Activated CD8-positive, alpha-beta memory T cell treated with anti-CD3 and anti-CD28 coated beads, Interleukin-2, amount 10 ng/mL, durations not matched to agents 7 days and 5 days (primary cell): ENCODE measurements around the gene SRSF3. TPM values are rescaled to one million over a fixed set of nuclear protein-coding genes. Genes with fewer than 3 reads are reported as not detected.

Experiments
- ATAC-seq: fragments of 150-1000 bp; cut with Tn5 transposase; one replicate; pipeline ENCODE4 v1.10.0; 2021; ENCODE audit warnings: moderate library complexity
- CTCF ChIA-PET: fragments of 350-600 bp; sonication (Branson Sonifier 250); formaldehyde crosslinking; loops from one replicate; lab custom pipeline; 2021; ENCODE audit warnings: antibody characterized with exemption; lab: Charles Lee
- DNase-seq: peaks from one replicate; pipeline ENCODE4 v3.0.0-alpha.2; 2020
- H3K27ac Mint-ChIP-seq: one replicate; pipeline ENCODE4 v1.8.0; 2021; ENCODE audit warnings: mild to moderate bottlenecking, mixed read lengths
- H3K27me3 Mint-ChIP-seq: one replicate; pipeline ENCODE4 v1.8.0; 2021; ENCODE audit warnings: mixed read lengths
- H3K36me3 Mint-ChIP-seq: one replicate; pipeline ENCODE4 v1.8.0; 2021; ENCODE audit warnings: mild to moderate bottlenecking, mixed read lengths
- H3K4me1 Mint-ChIP-seq: one replicate; pipeline ENCODE4 v1.8.0; 2021; ENCODE audit warnings: mixed read lengths
- H3K4me3 Mint-ChIP-seq: one replicate; pipeline ENCODE4 v1.8.0; 2021; ENCODE audit warnings: mild to moderate bottlenecking, moderate library complexity, mixed read lengths
- H3K9me3 Mint-ChIP-seq: one replicate; pipeline ENCODE4 v1.8.0; 2022; ENCODE audit warnings: low read depth, mixed read lengths
- total RNA-seq, 2 experiments: library from RNA; stranded (reverse); gene quantifications; one replicate each; pipeline ENCODE4 v1.2.3, GENCODE V29; 2021

Gene SRSF3
- total RNA-seq: 100 to 1,000 TPM; 416 to 514 TPM

DNA sequence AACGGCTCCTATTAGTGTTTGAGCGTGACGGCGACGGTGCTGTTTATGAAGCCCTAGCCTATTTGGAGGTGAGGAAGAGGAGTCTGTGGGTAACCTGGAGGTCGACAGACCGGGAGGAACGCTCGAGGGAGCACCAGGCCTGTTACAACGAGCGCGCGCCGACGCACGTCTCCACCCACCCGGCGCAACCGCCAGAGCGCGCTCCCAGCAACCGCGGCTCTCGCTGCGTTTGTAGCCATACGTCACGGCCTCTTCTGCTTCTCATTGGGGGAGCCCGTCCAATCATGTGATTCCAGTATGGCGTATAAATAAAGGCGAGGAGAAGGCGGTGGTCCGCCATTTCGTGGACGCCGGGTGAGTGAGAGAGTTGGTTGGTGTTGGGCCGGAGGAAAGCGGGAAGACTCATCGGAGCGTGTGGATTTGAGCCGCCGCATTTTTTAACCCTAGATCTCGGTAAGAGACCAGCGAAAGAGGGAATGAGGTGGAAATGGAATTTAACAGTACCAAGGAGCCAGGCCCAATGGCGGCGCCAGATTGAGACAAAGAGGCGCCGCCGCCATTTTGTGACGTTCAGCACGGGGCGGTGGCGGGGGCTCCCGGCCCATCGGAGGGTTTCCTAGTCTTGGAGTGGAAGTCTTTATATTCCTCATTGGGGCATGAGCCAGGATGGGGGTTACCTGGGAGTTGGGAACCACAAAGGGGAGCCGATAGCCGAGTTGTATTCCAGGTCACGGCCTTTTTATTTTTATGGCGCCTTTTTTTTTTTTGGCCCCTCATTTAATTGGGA is at the start of gene SRSF3:
TSS of gene SRSF3 (plus strand) at position 334 of the 787 bp plus-strand sequence. CDS start 2,401 bp downstream, outside the sequence.
- H3K4me3 Mint-ChIP-seq: peak within 1 kb of the TSS; percentile 98
- H3K9me3 Mint-ChIP-seq: no peaks in the 10 kb centered on the region
- DNase-seq (peak; percentile 98), ATAC-seq (peak; percentile 91)
- CTCF ChIA-PET: interaction anchor here (1.2 to 2.8 kb wide), 8 partner anchors 14 to 171 kb away, joined by 3 to 15 read pairs (median 4); partner anchors contain the start of gene CDKN1A
- peak within 1 kb of the TSS; percentile 100 for H3K27ac Mint-ChIP-seq
- peaks cover 49% of the 10 kb centered on the region for H3K36me3 Mint-ChIP-seq
- H3K27me3 Mint-ChIP-seq: peaks cover 2% of the 10 kb centered on the region
- peaks cover 41% of the 10 kb centered on the region for H3K4me1 Mint-ChIP-seq

- CTCF ChIA-PET: interaction anchor here (0.9 to 3.7 kb wide), 4 partner anchors 33 to 52 kb away, joined by 3 to 27 read pairs (median 6); partner anchors contain the start of gene SRSF3
Observed at GRCh38 chr6:36545767-36546307, 48.3 kb upstream of the SRSF3 start.

GRCh38 chr6:36546308-36546919 is 47.7 kb upstream of the SRSF3 start:
- ATAC-seq: peak; percentile 10
- peak; percentile 48 for DNase-seq
- peak overlapping the region; percentile 93 for H3K27ac Mint-ChIP-seq
- peaks cover 45% of the 10 kb centered on the region for H3K4me1 Mint-ChIP-seq
- CTCF ChIA-PET: interaction anchor here (0.9 to 3.7 kb wide), 3 partner anchors 33 to 52 kb away, joined by 3 to 27 read pairs (median 6); partner anchors contain the start of gene SRSF3
- H3K4me3 Mint-ChIP-seq: peak overlapping the region; percentile 99
- H3K9me3 Mint-ChIP-seq: no peaks in the 10 kb centered on the region
- H3K27me3 Mint-ChIP-seq: no peaks in the 10 kb centered on the region
- peaks cover 14% of the 10 kb centered on the region for H3K36me3 Mint-ChIP-seq

More at GRCh38 chr6:36545767-36546307, 48.3 kb upstream of the SRSF3 start:
- Mint-ChIP-seq H3K27ac (peak overlapping the region; percentile 93), H3K4me3 (peak overlapping the region; percentile 99), H3K9me3 (no peaks in the 10 kb centered on the region), H3K27me3 (no peaks in the 10 kb centered on the region), H3K36me3 (peaks cover 16% of the 10 kb centered on the region), H3K4me1 (peaks cover 48% of the 10 kb centered on the region)
- ATAC-seq: no peak
- no peak for DNase-seq

DNA sequence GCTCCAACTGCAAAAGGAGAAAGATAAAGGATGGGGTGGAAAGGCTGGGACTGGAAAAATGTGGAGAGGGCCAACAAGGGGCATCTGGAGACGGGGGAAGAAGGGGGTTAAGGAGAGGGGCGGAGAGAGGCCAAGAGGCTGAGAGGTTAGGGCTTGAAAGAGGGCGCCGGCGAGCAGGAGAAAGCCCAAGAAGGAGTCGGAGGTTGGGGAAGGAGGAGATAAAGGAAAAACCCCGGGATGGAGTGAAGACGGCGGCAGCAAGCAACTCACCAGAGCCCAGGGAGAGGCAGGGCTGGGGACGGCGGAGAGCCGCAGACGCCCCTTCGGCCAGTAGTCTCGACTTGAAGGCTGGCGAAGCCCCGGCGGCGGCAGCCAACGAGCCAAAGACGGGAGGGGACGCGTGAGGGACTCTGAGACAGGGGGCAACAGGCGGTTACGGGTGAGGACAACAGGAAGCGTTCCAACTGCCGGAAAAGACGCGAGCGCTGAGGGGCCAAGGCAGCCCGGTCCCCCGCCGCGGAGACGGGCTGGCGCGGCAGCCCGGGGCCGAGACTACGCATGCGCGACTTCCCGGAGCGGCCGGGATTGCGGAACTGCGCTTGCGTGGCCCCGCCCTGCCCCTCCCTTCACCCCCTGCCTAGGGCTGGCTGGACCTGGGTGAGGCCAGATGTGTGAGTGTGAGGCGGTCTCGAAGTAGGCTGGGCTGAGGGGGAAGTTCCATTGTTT is 47.1 kb upstream of the SRSF3 start, which contains the start of gene STK38:
TSS of gene STK38 (minus strand) at position 560 of the 726 bp plus-strand sequence. CDS start 7,277 bp downstream, outside the sequence.
- no peaks in the 10 kb centered on the region for H3K27me3 Mint-ChIP-seq
- peaks cover 41% of the 10 kb centered on the region for H3K4me1 Mint-ChIP-seq
- H3K4me3 Mint-ChIP-seq: peak within 1 kb of the TSS; percentile 99
- peaks cover 12% of the 10 kb centered on the region for H3K36me3 Mint-ChIP-seq
- DNase-seq: peak; percentile 96
- CTCF ChIA-PET: interaction anchor here (1.1 to 3.7 kb wide), 3 partner anchors 32 to 124 kb away, joined by 3 to 27 read pairs (median 5); no protein-coding TSS in a partner anchor
- peak; percentile 93 for ATAC-seq
- peak within 1 kb of the TSS; percentile 93 for H3K27ac Mint-ChIP-seq
- H3K9me3 Mint-ChIP-seq: no peaks in the 10 kb centered on the region

DNA sequence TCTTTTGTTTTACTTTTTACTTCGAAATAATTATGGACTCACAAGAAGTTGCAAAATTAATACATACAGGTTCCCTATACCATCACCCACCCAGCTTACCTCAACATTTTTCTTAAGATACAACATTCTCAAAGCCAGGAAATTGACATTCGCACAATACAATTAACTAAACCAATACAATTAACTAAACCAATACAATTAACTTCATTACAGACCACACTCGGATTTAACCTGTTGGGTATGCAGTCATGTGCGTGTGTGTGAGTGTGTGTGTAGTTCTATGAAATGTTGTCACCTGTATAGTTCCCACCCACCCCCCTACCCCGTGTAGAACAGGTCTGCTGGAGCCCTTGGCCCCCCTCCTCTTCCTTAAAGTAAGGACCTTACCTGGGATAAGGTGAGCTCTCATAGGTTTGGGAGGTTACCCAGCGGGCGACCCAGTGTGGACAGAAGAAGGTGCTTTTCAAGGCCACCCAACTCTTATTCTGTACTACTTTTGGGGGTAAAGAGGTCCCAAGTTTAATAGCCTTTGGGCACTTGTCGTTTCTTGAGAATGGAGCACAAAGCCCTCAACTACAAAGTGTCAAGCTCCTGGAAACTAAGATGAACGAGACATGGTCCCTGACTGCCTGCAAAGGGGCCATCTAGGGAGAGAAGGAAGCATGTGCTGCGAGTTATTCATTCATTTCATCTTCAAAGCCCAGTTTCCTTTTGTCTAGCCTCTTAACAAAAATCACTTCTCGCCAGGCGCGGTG is 46.3 kb upstream of the SRSF3 start:
- CTCF ChIA-PET: interaction anchor here (0.9 to 1.6 kb wide), 6 partner anchors 13 to 125 kb away, joined by 3 to 5 read pairs (median 3); no protein-coding TSS in a partner anchor
- ATAC-seq (no peak), DNase-seq (no peak)
- Mint-ChIP-seq H3K4me1 (peaks cover 40% of the 10 kb centered on the region), H3K9me3 (no peaks in the 10 kb centered on the region), H3K4me3 (peak overlapping the region; percentile 99), H3K27me3 (no peaks in the 10 kb centered on the region), H3K27ac (peak overlapping the region; percentile 93), H3K36me3 (peaks cover 12% of the 10 kb centered on the region)

DNA sequence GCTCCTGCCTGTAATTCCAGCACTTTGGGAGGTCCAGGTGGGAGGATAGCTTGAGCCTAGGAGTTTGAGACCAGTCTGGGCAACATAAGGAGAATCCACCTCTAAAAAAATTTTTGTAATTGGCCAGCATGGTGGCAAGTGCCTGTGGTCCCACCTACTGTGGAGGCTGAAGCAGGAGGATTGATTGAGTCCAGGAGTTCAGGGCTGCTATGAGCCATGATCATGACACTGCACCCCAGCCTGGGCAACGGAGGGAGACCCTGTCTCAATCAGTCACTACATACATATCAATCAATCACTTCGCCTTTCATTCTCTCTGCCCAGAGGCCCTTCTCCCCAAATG is 45.8 kb upstream of the SRSF3 start:
- CTCF ChIA-PET: interaction anchor here (0.9 to 1.6 kb wide), 5 partner anchors 12 to 48 kb away, joined by 3 to 5 read pairs (median 3); no protein-coding TSS in a partner anchor

DNA sequence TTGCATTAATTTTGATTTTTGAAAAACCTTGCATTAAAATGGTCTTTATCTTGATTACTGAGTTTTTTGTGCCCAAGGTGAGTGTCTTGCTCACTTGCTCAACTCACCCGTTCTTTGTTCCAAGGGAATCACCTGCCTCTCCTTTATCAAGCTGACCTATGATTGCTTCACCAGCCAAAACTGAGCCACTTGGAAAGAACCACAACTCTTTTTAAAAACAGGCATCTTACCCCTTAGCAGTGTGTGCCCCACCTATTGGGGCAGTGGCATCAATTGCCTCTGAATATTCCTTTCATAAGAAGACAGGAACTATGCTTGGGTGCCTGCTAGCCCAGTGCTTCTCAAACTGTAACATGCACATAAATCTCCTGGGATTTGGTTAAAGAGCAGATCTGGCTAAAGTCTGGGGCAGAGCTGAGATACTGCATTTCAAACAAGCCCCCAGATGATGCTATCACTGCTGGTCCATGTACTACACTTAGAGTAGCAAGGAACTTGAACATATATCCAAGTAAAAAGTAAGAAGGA is 43.6 kb upstream of the SRSF3 start:
- Mint-ChIP-seq H3K4me1 (peaks cover 18% of the 10 kb centered on the region), H3K27ac (no peak overlapping the region), H3K4me3 (no peak overlapping the region), H3K27me3 (no peaks in the 10 kb centered on the region), H3K9me3 (no peaks in the 10 kb centered on the region), H3K36me3 (peaks cover 1% of the 10 kb centered on the region)
- ATAC-seq (no peak), DNase-seq (no peak)
- CTCF ChIA-PET: interaction anchor here (1.2 kb wide), 1 partner anchor 15 kb away, joined by 3 read pairs; no protein-coding TSS in a partner anchor

More for the DNA sequence above, 45.8 kb upstream of the SRSF3 start:
- DNase-seq: no peak
- Mint-ChIP-seq H3K27me3 (no peaks in the 10 kb centered on the region), H3K9me3 (no peaks in the 10 kb centered on the region), H3K27ac (peak overlapping the region; percentile 71), H3K36me3 (peaks cover 9% of the 10 kb centered on the region), H3K4me1 (peaks cover 36% of the 10 kb centered on the region), H3K4me3 (no peak overlapping the region)
- no peak for ATAC-seq

DNA sequence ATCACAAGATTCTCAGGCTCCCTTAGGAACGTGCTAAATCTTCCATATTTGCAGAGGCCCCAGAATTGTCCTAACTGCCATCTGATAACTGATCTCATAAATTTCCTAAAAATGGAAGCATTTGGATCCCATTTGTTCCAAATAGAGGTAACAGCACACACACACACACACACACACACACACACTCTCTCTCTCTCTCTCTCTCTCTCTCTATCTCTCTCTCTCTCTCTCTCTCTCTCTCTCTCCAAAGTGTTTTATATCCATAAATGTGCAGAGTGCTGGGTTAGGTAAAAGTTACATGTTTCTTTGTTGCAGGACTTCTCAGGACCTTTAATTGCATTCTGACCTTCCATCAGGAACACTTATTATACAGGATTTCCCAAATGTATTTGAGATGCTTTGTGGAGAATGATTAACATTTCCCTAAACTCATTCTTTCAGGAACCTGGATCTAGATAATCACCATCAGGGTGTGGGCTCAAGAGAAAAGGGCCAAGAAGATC is 38.4 kb upstream of the SRSF3 start:
- no peak overlapping the region for H3K27ac Mint-ChIP-seq
- no peaks in the 10 kb centered on the region for H3K4me1 Mint-ChIP-seq
- peaks cover 1% of the 10 kb centered on the region for H3K36me3 Mint-ChIP-seq
- ATAC-seq (no peak), DNase-seq (no peak)
- CTCF ChIA-PET: no interaction called here
- peaks cover 11% of the 10 kb centered on the region for H3K27me3 Mint-ChIP-seq
- H3K4me3 Mint-ChIP-seq: no peak overlapping the region
- H3K9me3 Mint-ChIP-seq: no peaks in the 10 kb centered on the region

GRCh38 chr6:36556281-36556680 is 37.9 kb upstream of the SRSF3 start:
- Mint-ChIP-seq H3K4me3 (no peak overlapping the region), H3K27me3 (peaks cover 13% of the 10 kb centered on the region), H3K36me3 (peaks cover 1% of the 10 kb centered on the region), H3K4me1 (no peaks in the 10 kb centered on the region), H3K9me3 (no peaks in the 10 kb centered on the region), H3K27ac (no peak overlapping the region)
- CTCF ChIA-PET: no interaction called here
- ATAC-seq (no peak), DNase-seq (no peak)

DNA sequence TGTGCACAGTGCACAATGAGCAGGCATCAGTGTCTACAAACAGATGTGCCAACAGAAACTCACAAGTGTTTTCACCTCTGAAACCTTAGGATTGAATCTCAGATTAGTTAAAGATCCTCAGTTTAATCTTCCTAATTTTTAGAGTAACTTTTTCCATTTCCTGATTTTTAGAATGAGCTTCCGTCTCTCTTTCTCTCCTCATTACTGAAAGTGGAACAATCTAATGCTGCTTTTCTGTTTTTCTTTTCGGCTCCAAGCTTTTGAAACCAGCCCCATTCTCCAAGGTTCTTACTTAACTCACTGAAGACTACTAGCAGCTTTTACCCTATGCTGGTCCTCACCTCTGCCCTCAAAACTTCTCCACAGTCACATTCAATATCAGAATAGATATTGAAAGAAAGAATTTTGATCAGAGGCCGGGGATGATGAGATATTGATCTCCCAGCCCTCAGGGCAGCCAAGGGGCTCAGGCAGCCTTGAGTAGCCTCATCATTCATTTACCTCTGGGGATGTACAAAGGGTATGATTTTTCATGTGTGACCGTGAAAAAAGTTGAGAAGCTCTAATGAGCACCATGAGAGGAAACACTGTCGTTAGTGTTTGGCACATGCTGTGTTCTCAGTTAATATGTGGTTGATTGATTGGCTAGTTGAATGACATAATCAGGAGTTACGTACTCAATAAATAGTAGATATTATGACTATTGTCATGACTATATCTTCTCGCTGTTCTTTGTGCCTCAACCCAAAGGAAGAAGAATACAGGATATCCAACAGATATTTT is 35.0 kb upstream of the SRSF3 start:
- no peaks in the 10 kb centered on the region for H3K4me1 Mint-ChIP-seq
- DNase-seq: no peak
- H3K4me3 Mint-ChIP-seq: no peak overlapping the region
- CTCF ChIA-PET: interaction anchor here (0.5 kb wide), 1 partner anchor 713 kb away, joined by 3 read pairs; no protein-coding TSS in a partner anchor
- no peaks in the 10 kb centered on the region for H3K9me3 Mint-ChIP-seq
- no peak for ATAC-seq
- peaks cover 1% of the 10 kb centered on the region for H3K36me3 Mint-ChIP-seq
- peaks cover 18% of the 10 kb centered on the region for H3K27me3 Mint-ChIP-seq
- H3K27ac Mint-ChIP-seq: no peak overlapping the region

DNA sequence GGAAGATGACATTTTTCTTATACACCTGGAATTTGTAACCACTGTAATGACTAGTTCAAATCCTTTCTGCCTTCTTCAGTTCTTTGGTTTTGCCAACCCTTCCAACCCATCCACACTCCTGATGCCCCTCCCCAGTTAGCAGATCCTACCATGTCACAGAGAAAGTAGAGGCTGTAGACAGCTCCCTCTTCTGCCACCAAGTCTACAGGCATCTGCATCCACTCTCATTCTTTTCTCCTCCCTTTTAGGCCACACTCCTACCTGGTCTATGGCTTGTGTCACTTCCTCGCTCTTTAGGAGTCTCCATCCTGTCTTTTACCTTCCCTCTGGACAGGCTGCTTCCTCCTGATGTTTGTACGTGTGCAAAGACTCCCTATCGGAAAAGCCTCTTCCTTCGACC is 33.3 kb upstream of the SRSF3 start:
- Mint-ChIP-seq H3K27me3 (peaks cover 18% of the 10 kb centered on the region), H3K4me3 (no peak overlapping the region), H3K27ac (no peak overlapping the region), H3K4me1 (no peaks in the 10 kb centered on the region), H3K36me3 (peaks cover under 1% of the 10 kb centered on the region), H3K9me3 (no peaks in the 10 kb centered on the region)
- DNase-seq (no peak), ATAC-seq (no peak)
- CTCF ChIA-PET: interaction anchor here (0.6 kb wide), 1 partner anchor 12 kb away, joined by 3 read pairs; no protein-coding TSS in a partner anchor
